IMR-90 (cell line): ENCODE results near the gene PLA2G4C. TPM values are rescaled to one million over a fixed set of nuclear protein-coding genes. Genes with fewer than 3 reads are reported as not detected.
A peak's percentile ranks its signal among the peaks of the same experiment; 100 is the strongest.

ENCODE experiments used
- ATAC-seq: fragments of 200-7000 bp; cut with Tn5 transposase; 2 replicates; pipeline ENCODE4 v1.9.1; 2020; ENCODE audit warnings: low read depth, mild to moderate bottlenecking, moderate library complexity
- BruUV-seq: library from RNA; stranded (reverse); fragments of 400-500 nt; replicated peaks from 2 replicates; lab custom pipeline; 2021; lab: Mats Ljungman, UMichigan
- CTCF ChIA-PET: fragments of 300-600 bp; formaldehyde crosslinking; extraction: SDS; loops from one replicate; lab custom pipeline; 2021; ENCODE audit warnings: antibody characterized with exemption; lab: Yijun Ruan, JAX
- POLR2A ChIA-PET: fragments of 300-600 bp; sonication (Branson Sonifier 250); formaldehyde crosslinking; loops from one replicate; lab custom pipeline; 2022; ENCODE audit warnings: antibody characterized with exemption; ENCODE audit not compliant: unreplicated experiment; lab: Charles Lee
- DNase-seq: peaks from one replicate; pipeline ENCODE4 v3.0.0; 2013
- H2AFZ ChIP-seq: replicated peaks from 2 replicates; pipeline ENCODE3; 2013; ENCODE audit warnings: low read length, mild to moderate bottlenecking; ENCODE audit not compliant: poor library complexity
- H2AK5ac ChIP-seq: 2 replicates; pipeline ENCODE4 v1.6.1; 2013; ENCODE audit warnings: low read depth, low read length, inconsistent platforms
- H2AK9ac ChIP-seq: replicated peaks from 2 replicates; pipeline ENCODE3; 2013; ENCODE audit warnings: mild to moderate bottlenecking, low read depth, low read length, moderate library complexity; ENCODE audit not compliant: poor library complexity
- H2BK120ac ChIP-seq: 2 replicates; pipeline ENCODE4 v1.6.1; 2013; ENCODE audit warnings: low read depth, low read length, inconsistent platforms
- H2BK15ac ChIP-seq: 3 replicates; pipeline ENCODE4 v1.6.1; 2013; ENCODE audit warnings: low read depth, low read length, inconsistent platforms
- H2BK20ac ChIP-seq: 2 replicates; pipeline ENCODE4 v1.6.1; 2013; ENCODE audit warnings: low read depth, mild to moderate bottlenecking, inconsistent platforms, low read length, moderate library complexity
- H2BK5ac ChIP-seq: 2 replicates; pipeline ENCODE4 v1.6.1; 2013; ENCODE audit warnings: mild to moderate bottlenecking, low read depth, low read length, inconsistent platforms; ENCODE audit not compliant: poor library complexity, severe bottlenecking
- H3K14ac ChIP-seq: replicated peaks from 2 replicates; pipeline ENCODE4 v1.6.1; 2013; ENCODE audit warnings: low read depth, low read length, inconsistent platforms
- H3K18ac ChIP-seq: 2 replicates; pipeline ENCODE4 v1.6.1; 2013; ENCODE audit warnings: low read depth, low read length, control low read depth
- H3K23ac ChIP-seq: 2 replicates; pipeline ENCODE4 v1.6.1; 2013; ENCODE audit warnings: low read depth, low read length, inconsistent platforms
- H3K27ac ChIP-seq: 2 replicates; pipeline ENCODE4 v1.5.1; 2013; ENCODE audit warnings: mild to moderate bottlenecking, control low read depth, low read length; ENCODE audit not compliant: insufficient read depth
- H3K27me3 ChIP-seq: 2 replicates; pipeline ENCODE4 v1.6.1; 2013; ENCODE audit warnings: low read length; ENCODE audit not compliant: control insufficient read depth, insufficient read depth
- H3K36me3 ChIP-seq: 2 replicates; pipeline ENCODE4 v1.6.1; 2013; ENCODE audit warnings: low read length, mixed read lengths; ENCODE audit not compliant: control insufficient read depth, insufficient read depth
- H3K4ac ChIP-seq: 2 replicates; pipeline ENCODE4 v1.6.1; 2013; ENCODE audit warnings: low read depth, low read length, inconsistent platforms
- H3K4me1 ChIP-seq: 2 replicates; pipeline ENCODE4 v1.6.1; 2013; ENCODE audit warnings: low read length, mixed read lengths; ENCODE audit not compliant: control insufficient read depth, insufficient read depth
- H3K4me2 ChIP-seq: 2 replicates; pipeline ENCODE4 v1.6.1; 2013; ENCODE audit warnings: low read depth, mild to moderate bottlenecking, control low read depth, low read length, moderate library complexity
- H3K4me3 ChIP-seq: 2 replicates; pipeline ENCODE4 v1.5.1; 2013; ENCODE audit warnings: low read depth, mild to moderate bottlenecking, control low read depth, low read length, moderate library complexity; ENCODE audit not compliant: insufficient read depth
- H3K56ac ChIP-seq: 2 replicates; pipeline ENCODE4 v1.6.1; 2013; ENCODE audit warnings: low read length, inconsistent platforms; ENCODE audit not compliant: insufficient read depth; ENCODE audit errors: extremely low read depth
- H3K79me1 ChIP-seq, 2 experiments: 2 replicates each; pipeline ENCODE4 v1.6.1; 2013; ENCODE audit warnings: low read length in 2 of 2, inconsistent platforms in 1 of 2, low read depth in 1 of 2
- H3K9ac ChIP-seq: 2 replicates; pipeline ENCODE4 v1.6.1; 2013; ENCODE audit warnings: low read depth, low read length, control low read depth
- H3K9me1 ChIP-seq: 2 replicates; pipeline ENCODE4 v1.6.1; 2013; ENCODE audit warnings: low read length, inconsistent platforms; ENCODE audit not compliant: insufficient read depth
- H3K9me3 ChIP-seq: 2 replicates; pipeline ENCODE4 v1.6.1; 2013; ENCODE audit warnings: low read length; ENCODE audit not compliant: control insufficient read depth, insufficient read depth
- H4K20me1 ChIP-seq: 2 replicates; pipeline ENCODE4 v1.6.1; 2013; ENCODE audit warnings: low read length, inconsistent platforms; ENCODE audit not compliant: insufficient read depth
- H4K5ac ChIP-seq: 2 replicates; pipeline ENCODE4 v1.6.1; 2013; ENCODE audit warnings: mild to moderate bottlenecking, low read depth, low read length, control low read depth
- H4K8ac ChIP-seq, 2 experiments: 2 replicates each; pipeline ENCODE4 v1.6.1; 2013; ENCODE audit warnings: low read depth in 2 of 2, low read length in 2 of 2, control low read depth in 1 of 2, inconsistent platforms in 1 of 2
- H4K91ac ChIP-seq: 2 replicates; pipeline ENCODE4 v1.6.1; 2013; ENCODE audit warnings: low read depth, low read length, inconsistent platforms; ENCODE audit not compliant: insufficient read depth
- FOS ChIP-seq: fragments of 150-350 bp; IDR thresholded peaks from 2 replicates; pipeline ENCODE4 v1.6.1; 2016; ENCODE audit warnings: low read depth, low read length
- WGBS, 2 experiments: methylation state at CpG; one replicate each; pipeline versions ENCODE4 v1.1.5 to v1.1.7; 2013; ENCODE audit warnings: missing lambda C conversion rate in 2 of 2; ENCODE audit not compliant: insufficient read length in 1 of 2; ENCODE audit errors: extremely low coverage in 2 of 2; 5-methylcytosine and 5-hydroxymethylcytosine counted together
- dilution Hi-C: fragments of 300-500 bp; cut with HindIII; formaldehyde crosslinking; loops from one replicate; pipeline ENCODE4 v1.14.3; 2018; ENCODE audit warnings: low sequenced_read_pairs; ENCODE audit not compliant: unreplicated experiment
- in situ Hi-C: fragments of 300-500 bp; cut with MboI; formaldehyde crosslinking; loops from 3 replicates; pipeline ENCODE4 v1.14.3; 2019; ENCODE audit warnings: low sequenced_read_pairs, inconsistent platforms, mixed read lengths
- intact Hi-C: fragments of 100-400 bp; cut with micrococcal nuclease; formaldehyde crosslinking; loops from 2 replicates; pipeline ENCODE4 v1.10.0; 2022
- polyA plus RNA-seq, 3 experiments: library from polyadenylated mRNA; depleted of rRNA; stranded (reverse); fragments of >200 nt; gene quantifications; 2 replicates each; pipeline ENCODE4 v1.2.3, GENCODE V29; 2012; ENCODE audit warnings: low replicate concordance in 1 of 3
- total RNA-seq: library from RNA; depleted of rRNA; stranded (reverse); fragments of >200 nt; gene quantifications from 2 replicates; pipeline ENCODE4 v1.2.3, GENCODE V29; 2012
- TF ChIP-seq, protein P1 (sequence below): conservative IDR thresholded peaks from 2 replicates; pipeline ENCODE4 v1.5.1; 2012; ENCODE audit warnings: mild to moderate bottlenecking, low read depth, low read length, improper control_type of control experiment

The PLA2G4C gene
- total and polyA plus RNA-seq, 2 of the 4 experiments (the other 2 are of a cell fraction), result 4.3 to 5.7 TPM

- no peak overlapping the region for H3K27ac ChIP-seq
These were observed 13.5 kb upstream of the PLA2G4C start for GRCh38 chr19:48123907-48124651.

More at GRCh38 chr19:48123907-48124651, 13.5 kb upstream of the PLA2G4C start:
- H3K4ac ChIP-seq, result no peak overlapping the region
- H3K56ac ChIP-seq, result no peak overlapping the region
- no peaks in the 10 kb centered on the region for H3K9me1 ChIP-seq
- no peak overlapping the region for H3K14ac ChIP-seq
- H4K91ac ChIP-seq, result no peak overlapping the region
- H3K9ac ChIP-seq, result no peak overlapping the region
- WGBS, 2 experiments, result 53% methylated on average over 8 of the region's 12 CpGs; no CpG with 5 or more reads in 1 of the 2 experiments
- ATAC-seq (peak; percentile 56), DNase-seq (peak; percentile 73)
- H3K9me3 ChIP-seq, result no peaks in the 10 kb centered on the region
- BruUV-seq, result no TSS peak
- TF ChIP-seq, protein P1, sequence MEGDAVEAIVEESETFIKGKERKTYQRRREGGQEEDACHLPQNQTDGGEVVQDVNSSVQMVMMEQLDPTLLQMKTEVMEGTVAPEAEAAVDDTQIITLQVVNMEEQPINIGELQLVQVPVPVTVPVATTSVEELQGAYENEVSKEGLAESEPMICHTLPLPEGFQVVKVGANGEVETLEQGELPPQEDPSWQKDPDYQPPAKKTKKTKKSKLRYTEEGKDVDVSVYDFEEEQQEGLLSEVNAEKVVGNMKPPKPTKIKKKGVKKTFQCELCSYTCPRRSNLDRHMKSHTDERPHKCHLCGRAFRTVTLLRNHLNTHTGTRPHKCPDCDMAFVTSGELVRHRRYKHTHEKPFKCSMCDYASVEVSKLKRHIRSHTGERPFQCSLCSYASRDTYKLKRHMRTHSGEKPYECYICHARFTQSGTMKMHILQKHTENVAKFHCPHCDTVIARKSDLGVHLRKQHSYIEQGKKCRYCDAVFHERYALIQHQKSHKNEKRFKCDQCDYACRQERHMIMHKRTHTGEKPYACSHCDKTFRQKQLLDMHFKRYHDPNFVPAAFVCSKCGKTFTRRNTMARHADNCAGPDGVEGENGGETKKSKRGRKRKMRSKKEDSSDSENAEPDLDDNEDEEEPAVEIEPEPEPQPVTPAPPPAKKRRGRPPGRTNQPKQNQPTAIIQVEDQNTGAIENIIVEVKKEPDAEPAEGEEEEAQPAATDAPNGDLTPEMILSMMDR, result peak; percentile 17; the same call in 1 of the 2 replicates
- TF ChIP-seq FOS, result no peak
- H3K4me3 ChIP-seq, result no peak overlapping the region
- no peak overlapping the region for H4K5ac ChIP-seq
- H3K27me3 ChIP-seq, result no peaks in the 10 kb centered on the region
- H4K20me1 ChIP-seq, result no peaks in the 10 kb centered on the region
- no peak overlapping the region for H2BK120ac ChIP-seq
- dilution Hi-C loops, result no loop called here
- POLR2A ChIA-PET, result no interaction called here
- H3K18ac ChIP-seq, result no peak overlapping the region
- no peaks in the 10 kb centered on the region for H3K79me1 ChIP-seq
- H2AFZ ChIP-seq, result no peak overlapping the region
- no peak overlapping the region for H2AK5ac ChIP-seq
- intact Hi-C loops, result loop anchor here (2.0 kb wide), 1 partner anchor 13 kb away; the partner anchor contains the start of gene PLA2G4C
- in situ Hi-C loops, result no loop called here
- H3K36me3 ChIP-seq, result peaks cover 12% of the 10 kb centered on the region
- H3K4me1 ChIP-seq, result no peaks in the 10 kb centered on the region
- H2BK5ac ChIP-seq, result no peak overlapping the region
- no peak overlapping the region for H2BK15ac ChIP-seq
- H2AK9ac ChIP-seq, result no peak overlapping the region
- H2BK20ac ChIP-seq, result no peak overlapping the region
- H4K8ac ChIP-seq, result no peak overlapping the region
- H3K23ac ChIP-seq, result no peak overlapping the region
- CTCF ChIA-PET, result interaction anchor here (0.6 to 1.9 kb wide), 4 partner anchors 10 to 29 kb away, joined by 4 to 6 read pairs (median 4); partner anchors contain the start of gene PLA2G4C
- H3K4me2 ChIP-seq, result no peak overlapping the region
